ENCODE data around the gene MEAK7.

The MEAK7 gene

GRCh38 chr16:84548508-84548907, 44.0 kb upstream of the MEAK7 start:
- no peaks in the 10 kb centered on the region for H3K27me3 ChIP-seq (replicated peaks; ENCODE audit: control insufficient read depth, insufficient read depth, low read length)
- no peaks in the 10 kb centered on the region for H3K36me3 ChIP-seq (ENCODE audit: control insufficient read depth, insufficient read depth, low read length)
- no peak for DNase-seq (ENCODE audit: extremely low read depth, insufficient read length)
- no peak overlapping the region for H3K4me3 ChIP-seq (replicated peaks; ENCODE audit: low read depth, low read length)
- TF ChIP-seq, protein P1, sequence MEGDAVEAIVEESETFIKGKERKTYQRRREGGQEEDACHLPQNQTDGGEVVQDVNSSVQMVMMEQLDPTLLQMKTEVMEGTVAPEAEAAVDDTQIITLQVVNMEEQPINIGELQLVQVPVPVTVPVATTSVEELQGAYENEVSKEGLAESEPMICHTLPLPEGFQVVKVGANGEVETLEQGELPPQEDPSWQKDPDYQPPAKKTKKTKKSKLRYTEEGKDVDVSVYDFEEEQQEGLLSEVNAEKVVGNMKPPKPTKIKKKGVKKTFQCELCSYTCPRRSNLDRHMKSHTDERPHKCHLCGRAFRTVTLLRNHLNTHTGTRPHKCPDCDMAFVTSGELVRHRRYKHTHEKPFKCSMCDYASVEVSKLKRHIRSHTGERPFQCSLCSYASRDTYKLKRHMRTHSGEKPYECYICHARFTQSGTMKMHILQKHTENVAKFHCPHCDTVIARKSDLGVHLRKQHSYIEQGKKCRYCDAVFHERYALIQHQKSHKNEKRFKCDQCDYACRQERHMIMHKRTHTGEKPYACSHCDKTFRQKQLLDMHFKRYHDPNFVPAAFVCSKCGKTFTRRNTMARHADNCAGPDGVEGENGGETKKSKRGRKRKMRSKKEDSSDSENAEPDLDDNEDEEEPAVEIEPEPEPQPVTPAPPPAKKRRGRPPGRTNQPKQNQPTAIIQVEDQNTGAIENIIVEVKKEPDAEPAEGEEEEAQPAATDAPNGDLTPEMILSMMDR (IDR thresholded peaks at IDR 0.05; ENCODE audit: insufficient read depth, low read length, poor library complexity, severe bottlenecking), result no peak

- TF ChIP-seq, protein P1 (IDR thresholded peaks at IDR 0.05; ENCODE audit: insufficient read depth, low read length, poor library complexity, severe bottlenecking), result no peak
- DNase-seq (ENCODE audit: extremely low read depth, insufficient read length), result no peak
- H3K27me3 ChIP-seq (replicated peaks; ENCODE audit: control insufficient read depth, insufficient read depth, low read length), result no peaks in the 10 kb centered on the region
- H3K4me3 ChIP-seq (replicated peaks; ENCODE audit: low read depth, low read length), result no peak overlapping the region
- H3K36me3 ChIP-seq (ENCODE audit: control insufficient read depth, insufficient read depth, low read length), result no peaks in the 10 kb centered on the region
Measured at GRCh38 chr16:84547546-84548061, 43.1 kb upstream of the MEAK7 start.

DNA sequence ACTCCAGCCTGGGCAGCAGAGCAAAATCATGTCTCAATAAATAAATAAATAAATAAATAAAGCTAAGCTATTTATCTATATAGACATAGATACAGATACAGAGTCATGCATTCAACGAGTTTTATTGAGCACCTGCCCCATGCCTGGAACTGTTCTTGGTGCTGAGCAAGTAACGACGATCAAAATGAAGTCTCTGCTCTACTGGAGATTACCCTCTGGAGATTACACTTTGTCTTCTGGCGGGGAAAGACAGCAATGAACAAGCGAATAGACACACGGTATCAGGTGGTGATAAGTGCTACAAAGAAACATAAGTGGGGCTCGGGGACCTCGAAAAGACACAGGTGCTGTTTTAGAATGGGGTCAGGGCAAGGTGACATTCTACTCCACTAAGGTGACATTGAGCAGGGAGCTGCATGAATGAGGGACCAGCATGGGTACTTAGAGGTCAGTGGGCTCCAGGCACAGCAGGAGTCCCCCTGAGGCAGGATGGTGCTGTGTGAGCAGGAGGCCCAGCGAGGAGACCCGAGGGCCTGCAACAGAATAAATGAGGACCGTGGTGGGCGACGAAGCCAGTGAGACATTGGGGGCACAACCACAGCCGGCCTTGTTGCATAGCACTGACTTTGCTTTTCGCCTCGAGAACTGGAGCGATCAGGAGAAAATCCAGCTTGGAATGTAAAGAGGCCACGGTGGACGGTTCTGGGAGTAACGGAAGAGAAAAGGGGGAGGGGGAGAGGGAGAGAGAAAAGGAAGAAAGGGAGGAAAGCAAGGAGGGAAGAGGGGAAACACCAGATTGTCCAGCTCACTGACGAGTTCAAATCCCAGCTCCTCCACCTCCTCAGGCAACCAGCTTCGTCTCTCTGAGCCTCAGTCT, 42.4 kb upstream of the MEAK7 start:
- no peak for DNase-seq (ENCODE audit: extremely low read depth, insufficient read length)
- Histone ChIP-seq H3K4me3 (replicated peaks; ENCODE audit: low read depth, low read length) (no peak overlapping the region), H3K36me3 (ENCODE audit: control insufficient read depth, insufficient read depth, low read length) (no peaks in the 10 kb centered on the region), H3K27me3 (replicated peaks; ENCODE audit: control insufficient read depth, insufficient read depth, low read length) (no peaks in the 10 kb centered on the region)
- TF ChIP-seq, protein P1 (IDR thresholded peaks at IDR 0.05; ENCODE audit: insufficient read depth, low read length, poor library complexity, severe bottlenecking), result no peak

DNA sequence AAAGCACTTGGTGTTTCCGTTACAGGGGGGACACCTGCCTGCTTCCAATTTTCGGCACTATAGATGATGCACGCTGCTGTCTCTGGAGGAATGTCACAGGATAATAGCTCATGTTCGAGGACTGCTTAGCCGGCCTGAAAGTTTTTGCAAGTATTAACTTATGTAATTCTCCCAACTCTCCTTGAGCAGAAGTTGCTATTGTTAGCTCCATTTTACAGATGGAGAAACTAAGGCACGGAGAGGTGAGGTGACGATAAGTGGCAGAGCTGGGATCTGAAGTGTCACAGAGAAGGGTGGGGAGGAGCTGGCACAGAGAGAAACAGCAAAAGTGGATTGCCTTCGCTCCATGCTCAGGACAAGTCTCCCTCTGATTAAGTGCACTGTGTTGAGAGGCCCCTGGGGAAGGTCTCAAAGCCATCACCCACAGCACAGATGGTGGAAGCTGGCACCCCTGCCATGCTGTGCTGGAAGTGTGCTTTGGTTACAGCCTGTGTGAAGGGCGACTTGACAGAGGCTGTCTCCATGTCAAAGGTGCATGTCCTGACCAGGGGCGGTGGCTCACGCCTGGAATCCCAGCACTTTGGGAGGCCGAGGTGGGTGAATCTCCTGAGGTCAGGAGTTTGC, 40.8 kb upstream of the MEAK7 start:
- TF ChIP-seq, protein P1 (IDR thresholded peaks at IDR 0.05; ENCODE audit: insufficient read depth, low read length, poor library complexity, severe bottlenecking), result no peak
- Histone ChIP-seq H3K27me3 (replicated peaks; ENCODE audit: control insufficient read depth, insufficient read depth, low read length) (no peaks in the 10 kb centered on the region), H3K4me3 (replicated peaks; ENCODE audit: low read depth, low read length) (no peak overlapping the region), H3K36me3 (ENCODE audit: control insufficient read depth, insufficient read depth, low read length) (no peaks in the 10 kb centered on the region)
- no peak for DNase-seq (ENCODE audit: extremely low read depth, insufficient read length)

GRCh38 chr16:84544031-84544773, 39.7 kb upstream of the MEAK7 start:
- TF ChIP-seq, protein P1 (IDR thresholded peaks at IDR 0.05; ENCODE audit: insufficient read depth, low read length, poor library complexity, severe bottlenecking), result no peak
- Histone ChIP-seq H3K4me3 (replicated peaks; ENCODE audit: low read depth, low read length) (no peak overlapping the region), H3K27me3 (replicated peaks; ENCODE audit: control insufficient read depth, insufficient read depth, low read length) (no peaks in the 10 kb centered on the region), H3K36me3 (ENCODE audit: control insufficient read depth, insufficient read depth, low read length) (no peaks in the 10 kb centered on the region)
- DNase-seq (ENCODE audit: extremely low read depth, insufficient read length), result no peak
